HG03457 (cell line): ENCODE measurements around the gene MAL.
A peak's percentile ranks its signal among the peaks of the same experiment; 100 is the strongest.

Source experiments
- ATAC-seq: cut with Tn5 transposase; IDR thresholded peaks from one replicate; pipeline ENCODE4 v1.9.1; 2021; ENCODE audit warnings: moderate number of reproducible peaks; ENCODE audit not compliant: unreplicated experiment

Gene MAL

DNA sequence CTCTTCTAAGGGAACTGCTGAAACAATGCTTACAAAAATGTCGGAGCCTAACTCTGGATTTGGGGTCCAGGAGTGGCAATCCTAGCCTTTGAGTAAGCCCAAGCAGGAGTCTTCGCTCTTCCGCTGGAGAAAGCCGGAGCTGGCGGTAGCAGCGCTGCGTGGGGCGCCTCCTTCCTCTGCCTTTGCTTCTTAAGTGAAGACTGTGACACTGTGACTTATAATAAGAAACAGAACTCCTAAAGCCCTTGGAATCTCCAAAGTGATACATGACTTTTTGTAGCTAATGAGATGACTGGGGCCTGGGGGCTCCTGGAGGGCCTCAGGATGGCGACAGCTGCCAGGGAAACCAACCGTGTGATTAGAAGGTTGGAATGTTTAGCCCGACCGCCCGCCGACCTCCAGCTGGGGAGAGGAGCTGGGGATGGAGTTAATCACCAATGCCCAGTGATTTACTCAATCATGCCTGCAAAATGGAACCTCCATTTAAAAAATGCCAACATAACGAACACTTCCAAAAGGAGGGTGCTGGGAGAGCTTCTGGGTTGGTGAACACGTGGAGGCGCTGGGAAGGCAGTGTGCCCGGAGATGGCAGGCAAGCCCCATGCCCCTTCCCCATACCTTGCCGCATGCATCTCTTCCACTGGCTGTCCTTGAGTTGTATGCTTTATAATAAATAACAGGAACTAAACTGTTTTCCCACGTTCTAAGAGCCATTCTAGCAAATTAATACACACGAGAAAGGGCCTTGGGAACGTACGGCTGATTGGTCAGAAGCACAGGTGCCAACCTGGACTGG lies 29.0 kb upstream of the MAL start:
- no peak for ATAC-seq

- no peak for ATAC-seq
Measured at GRCh38 chr2:94997981-94998930, 27.3 kb upstream of the MAL start.

DNA sequence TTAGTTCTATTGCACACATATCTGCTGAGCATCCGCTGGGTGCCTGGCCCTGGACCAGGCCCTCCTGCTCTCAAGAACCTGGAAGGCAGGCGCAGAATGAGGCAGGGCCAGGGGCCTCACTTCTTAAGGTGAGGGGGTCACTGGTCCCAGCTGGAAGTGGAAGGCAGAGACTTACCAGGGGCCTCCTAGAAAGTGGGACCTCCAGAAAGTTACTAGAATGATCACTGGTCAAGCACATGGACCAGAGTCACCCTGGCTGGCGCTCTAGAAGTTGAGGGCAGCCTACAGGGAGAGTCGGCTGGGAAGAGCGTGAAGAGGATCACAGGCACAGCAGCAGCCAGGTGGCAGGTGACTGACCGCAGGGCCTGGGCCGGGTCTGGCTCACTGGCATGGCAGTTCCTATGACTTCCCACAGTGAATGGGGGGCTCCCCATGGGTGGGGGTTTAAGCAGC lies 26.1 kb upstream of the MAL start:
- ATAC-seq = no peak

DNA sequence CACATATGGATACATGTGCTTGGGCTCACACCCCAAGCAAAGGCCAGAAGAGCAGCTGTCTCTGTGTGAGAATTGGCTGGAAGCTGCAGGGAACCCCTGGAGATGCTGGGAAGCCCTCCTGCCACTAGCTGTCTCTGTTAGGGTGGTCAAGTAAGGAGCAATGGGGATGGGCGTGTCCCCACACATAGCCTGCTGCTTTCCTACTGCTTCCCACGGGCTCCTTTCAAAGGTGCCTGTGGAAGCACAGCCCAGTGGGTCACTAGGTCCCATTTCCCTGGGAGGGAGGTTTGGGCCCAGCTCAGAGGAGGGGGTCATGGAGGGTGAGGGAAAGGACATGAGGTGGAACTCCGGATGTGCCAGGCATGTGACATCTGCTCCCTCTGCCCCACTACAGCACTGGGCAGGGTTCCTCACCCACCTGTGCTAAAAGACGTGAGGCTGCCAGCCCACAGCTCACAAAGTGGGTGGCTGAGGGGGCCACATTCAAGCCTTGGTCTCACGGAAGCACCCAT lies 24.4 kb upstream of the MAL start:
- no peak for ATAC-seq

DNA sequence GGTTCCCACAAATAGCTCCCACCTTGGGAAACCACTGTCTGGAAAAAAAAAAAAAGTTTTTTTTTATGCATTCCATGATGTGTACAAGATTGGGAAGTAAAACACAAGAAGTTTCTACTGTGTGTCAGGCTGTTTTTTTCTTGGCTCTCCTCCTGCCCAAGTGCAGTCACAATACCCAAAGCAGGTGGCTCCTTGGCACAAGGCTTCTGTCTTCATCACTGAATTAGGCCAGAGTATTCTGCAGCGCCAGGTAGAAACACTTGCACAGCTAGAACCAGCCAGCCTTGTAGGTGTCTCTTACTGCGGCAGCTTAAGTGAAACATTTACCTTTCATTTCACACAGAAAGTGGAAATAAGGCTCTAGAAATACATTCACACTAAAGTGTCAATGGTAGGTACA lies 23.8 kb upstream of the MAL start:
- no peak for ATAC-seq

- no peak for ATAC-seq
Measured at GRCh38 chr2:95002498-95002897, 23.0 kb upstream of the MAL start.

DNA sequence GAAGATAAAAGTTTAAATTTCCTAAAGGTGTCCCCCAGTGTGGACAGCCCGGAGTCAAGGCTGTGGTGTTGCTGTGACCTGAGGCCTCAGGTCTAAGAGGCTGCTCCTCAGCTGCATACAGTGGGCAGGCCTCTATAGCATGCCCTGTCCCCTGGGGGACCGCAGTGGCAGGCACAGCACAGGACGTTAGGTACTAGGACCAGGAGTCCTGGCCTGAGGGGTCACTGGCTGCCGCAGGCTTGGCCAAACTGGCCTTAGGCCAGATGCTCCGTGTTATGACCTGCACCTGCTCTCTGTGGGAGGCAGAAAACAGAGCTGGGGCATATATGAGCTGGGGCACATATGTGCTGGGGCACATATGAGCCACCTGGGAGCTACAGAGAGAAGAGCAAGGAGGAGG lies 21.2 kb upstream of the MAL start:
- ATAC-seq = no peak

DNA sequence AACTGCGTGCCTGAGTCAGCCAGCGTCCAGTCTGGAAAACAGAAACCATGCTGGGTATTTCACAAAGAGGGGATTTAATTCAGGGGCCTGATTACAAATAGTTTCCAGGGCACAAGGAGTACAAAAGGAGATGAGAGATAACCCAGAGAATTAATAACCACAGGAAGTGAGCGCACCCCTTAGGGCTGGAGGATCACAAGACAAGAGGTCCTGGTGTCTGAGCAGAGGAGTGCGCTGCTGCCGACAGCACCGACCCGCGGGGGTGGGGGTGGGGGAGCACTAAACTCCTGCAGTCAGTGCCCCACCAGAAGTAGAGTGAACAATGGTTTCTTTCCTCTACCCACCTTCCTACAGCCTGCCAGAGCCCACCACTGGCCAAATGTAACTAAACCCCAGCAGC lies 20.8 kb upstream of the MAL start:
- no peak for ATAC-seq

GRCh38 chr2:95005726-95006125 lies 19.8 kb upstream of the MAL start:
- ATAC-seq = no peak

DNA sequence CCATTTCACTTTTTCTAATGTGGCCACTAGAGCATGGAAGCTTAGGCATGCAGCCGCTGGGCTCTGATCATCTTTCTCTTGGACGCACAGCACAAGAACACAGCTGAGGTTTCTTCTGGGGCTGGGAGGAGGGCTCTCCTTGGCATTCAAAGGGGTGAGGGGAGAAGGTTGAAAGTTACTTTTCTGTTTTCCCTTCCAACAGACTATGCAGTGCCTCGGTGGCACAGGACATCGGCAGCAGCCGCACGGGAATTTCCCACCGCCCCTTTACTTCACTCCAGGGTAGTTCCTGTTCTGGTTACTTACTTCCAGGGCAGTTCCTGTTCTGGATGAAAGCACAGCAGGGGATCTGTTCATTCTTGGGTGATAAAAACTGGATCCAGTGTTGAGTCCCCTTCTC lies 18.9 kb upstream of the MAL start:
- no peak for ATAC-seq

GRCh38 chr2:95007031-95007609 lies 18.4 kb upstream of the MAL start:
- ATAC-seq = no peak

GRCh38 chr2:95007822-95008221 lies 17.7 kb upstream of the MAL start:
- no peak for ATAC-seq

DNA sequence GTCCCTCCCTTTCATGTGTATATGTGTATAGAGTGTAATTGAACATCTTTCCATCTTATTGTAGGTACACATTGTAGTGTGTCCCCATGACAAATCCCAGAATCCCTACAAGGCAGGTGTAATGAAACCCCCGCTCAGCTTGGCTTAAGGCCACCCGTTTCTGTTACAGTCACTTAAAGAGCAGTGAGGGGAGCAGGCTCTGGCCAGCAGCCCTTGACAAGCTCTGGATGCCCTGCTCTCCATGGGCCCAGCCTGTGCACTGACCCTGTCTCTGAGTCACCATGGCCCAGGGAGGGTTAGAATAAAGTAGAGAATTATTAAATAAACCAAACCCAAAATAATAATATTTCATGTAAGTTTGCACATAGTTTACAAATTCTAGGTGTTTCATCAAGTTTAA lies 17.2 kb upstream of the MAL start:
- no peak for ATAC-seq

DNA sequence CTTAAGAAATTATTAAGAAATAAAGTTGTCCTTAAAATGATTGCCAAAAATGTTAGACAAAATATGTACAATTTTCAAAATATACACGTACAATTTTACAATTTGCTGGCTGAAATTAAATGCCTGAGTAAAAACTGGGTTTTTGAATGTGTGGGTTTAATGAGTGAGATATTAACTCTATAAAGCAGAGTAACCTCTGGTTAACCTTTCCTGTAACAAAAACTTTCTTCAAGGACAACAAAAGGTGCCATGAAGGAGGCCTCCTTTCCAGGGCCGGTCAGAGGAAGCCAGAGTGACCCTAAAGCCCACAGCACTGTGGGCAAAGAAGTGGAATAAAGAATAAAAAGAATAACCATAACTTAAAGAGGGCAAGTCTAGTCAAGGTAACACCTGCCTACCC lies 16.5 kb upstream of the MAL start:
- no peak for ATAC-seq

- no peak for ATAC-seq
Measured at GRCh38 chr2:95009412-95009811, 16.1 kb upstream of the MAL start.

- no peak for ATAC-seq
Measured at GRCh38 chr2:95010126-95010525, 15.4 kb upstream of the MAL start.

GRCh38 chr2:95010718-95011117 lies 14.8 kb upstream of the MAL start:
- no peak for ATAC-seq

- ATAC-seq = peak; percentile 82
Measured at GRCh38 chr2:95012881-95013550, 12.5 kb upstream of the MAL start.

DNA sequence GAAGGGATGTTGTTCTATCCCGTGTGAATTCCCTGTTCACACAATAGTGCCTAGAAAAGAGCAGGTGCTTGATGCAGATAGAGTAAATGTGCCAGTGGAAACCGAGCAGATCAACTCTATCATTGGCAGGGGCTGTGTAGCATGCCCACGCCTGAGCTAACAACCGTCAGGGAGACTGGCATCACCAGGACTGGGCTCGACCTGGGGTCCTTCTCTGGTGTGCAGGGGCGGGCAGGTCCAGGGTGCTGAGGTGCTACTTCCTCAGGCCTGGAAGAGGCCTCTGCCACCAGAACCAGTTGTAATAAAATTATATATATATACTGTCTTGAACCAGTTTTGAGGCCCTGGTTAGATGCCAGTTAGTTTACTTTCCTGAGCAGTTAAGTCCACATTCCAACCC lies 11.8 kb upstream of the MAL start:
- no peak for ATAC-seq

- no peak for ATAC-seq
Measured at GRCh38 chr2:95014126-95014708, 11.3 kb upstream of the MAL start.
